Measurements from ENCODE around the gene FAM171A1.

DNA sequence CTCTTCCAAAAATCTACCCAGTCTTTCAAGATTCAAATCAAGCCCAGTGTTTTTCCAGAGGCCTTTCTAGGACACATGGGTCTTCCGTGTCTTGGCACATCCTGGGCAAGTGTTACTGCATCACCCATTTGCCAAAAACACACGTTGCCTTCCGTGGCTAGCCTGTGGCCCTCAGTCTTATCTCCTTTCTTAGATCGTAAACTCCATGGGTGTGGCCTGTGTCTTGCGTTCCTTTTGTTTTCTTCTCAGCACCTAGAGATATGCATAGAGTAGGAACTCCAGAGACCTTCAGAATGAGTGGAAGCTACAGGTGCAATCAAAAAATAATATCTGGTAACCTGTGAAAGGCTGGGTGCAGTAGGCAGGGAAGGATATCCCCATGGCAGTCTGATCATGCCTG is 146.1 kb downstream of the FAM171A1 start:
- TF ChIP-seq, protein P1, sequence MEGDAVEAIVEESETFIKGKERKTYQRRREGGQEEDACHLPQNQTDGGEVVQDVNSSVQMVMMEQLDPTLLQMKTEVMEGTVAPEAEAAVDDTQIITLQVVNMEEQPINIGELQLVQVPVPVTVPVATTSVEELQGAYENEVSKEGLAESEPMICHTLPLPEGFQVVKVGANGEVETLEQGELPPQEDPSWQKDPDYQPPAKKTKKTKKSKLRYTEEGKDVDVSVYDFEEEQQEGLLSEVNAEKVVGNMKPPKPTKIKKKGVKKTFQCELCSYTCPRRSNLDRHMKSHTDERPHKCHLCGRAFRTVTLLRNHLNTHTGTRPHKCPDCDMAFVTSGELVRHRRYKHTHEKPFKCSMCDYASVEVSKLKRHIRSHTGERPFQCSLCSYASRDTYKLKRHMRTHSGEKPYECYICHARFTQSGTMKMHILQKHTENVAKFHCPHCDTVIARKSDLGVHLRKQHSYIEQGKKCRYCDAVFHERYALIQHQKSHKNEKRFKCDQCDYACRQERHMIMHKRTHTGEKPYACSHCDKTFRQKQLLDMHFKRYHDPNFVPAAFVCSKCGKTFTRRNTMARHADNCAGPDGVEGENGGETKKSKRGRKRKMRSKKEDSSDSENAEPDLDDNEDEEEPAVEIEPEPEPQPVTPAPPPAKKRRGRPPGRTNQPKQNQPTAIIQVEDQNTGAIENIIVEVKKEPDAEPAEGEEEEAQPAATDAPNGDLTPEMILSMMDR (conservative IDR thresholded peaks at IDR 0.05) = no peak
- TF ChIP-seq ZFX (IDR thresholded peaks at IDR 0.05) = no peak

All from C4-2B (cell line).